ENCODE data around the gene CLHC1.

The CLHC1 gene

GRCh38 chr2:55159752-55160151, 72.3 kb downstream of the CLHC1 start:
- H3K4me3 ChIP-seq (ENCODE audit: low read length): no peak overlapping the region
- no peak for TF ChIP-seq CTCF (conservative IDR thresholded peaks at IDR 0.05; ENCODE audit: low read length)
- DNase-seq (ENCODE audit: low read depth): no peak

GRCh38 chr2:55159037-55159651, 72.9 kb downstream of the CLHC1 start:
- DNase-seq (ENCODE audit: low read depth): no peak
- no peak for TF ChIP-seq CTCF (conservative IDR thresholded peaks at IDR 0.05; ENCODE audit: low read length)
- H3K4me3 ChIP-seq (ENCODE audit: low read length): no peak overlapping the region

- H3K4me3 ChIP-seq (ENCODE audit: low read length): no peak overlapping the region
- no peak for TF ChIP-seq CTCF (conservative IDR thresholded peaks at IDR 0.05; ENCODE audit: low read length)
- DNase-seq (ENCODE audit: low read depth): no peak
Measured at GRCh38 chr2:55158111-55158814, 73.8 kb downstream of the CLHC1 start.

GRCh38 chr2:55157474-55157884, 74.6 kb downstream of the CLHC1 start:
- peak; percentile 58 for DNase-seq (ENCODE audit: low read depth)
- peak; percentile 27 for TF ChIP-seq CTCF (conservative IDR thresholded peaks at IDR 0.05; ENCODE audit: low read length)
- H3K4me3 ChIP-seq (ENCODE audit: low read length): no peak overlapping the region

- no peak for DNase-seq (ENCODE audit: low read depth)
Measured at GRCh38 chr2:55156984-55157383, 75.1 kb downstream of the CLHC1 start.

GRCh38 chr2:55156326-55156725, 75.8 kb downstream of the CLHC1 start:
- 0 out of 2 replicates have a peak overlapping the region, but pooled peaks have one; percentile 1 for H3K4me3 ChIP-seq (ENCODE audit: low read length)
- peak; percentile 85 for DNase-seq (ENCODE audit: low read depth)
- TF ChIP-seq CTCF (conservative IDR thresholded peaks at IDR 0.05; ENCODE audit: low read length): no peak

More at GRCh38 chr2:55156984-55157383, 75.1 kb downstream of the CLHC1 start:
- no peak for TF ChIP-seq CTCF (conservative IDR thresholded peaks at IDR 0.05; ENCODE audit: low read length)
- no peak overlapping the region for H3K4me3 ChIP-seq (ENCODE audit: low read length)

- no peak for TF ChIP-seq CTCF (conservative IDR thresholded peaks at IDR 0.05; ENCODE audit: low read length)
- 0 out of 2 replicates have a peak overlapping the region, but pooled peaks have one; percentile 1 for H3K4me3 ChIP-seq (ENCODE audit: low read length)
- peak; percentile 91 for DNase-seq (ENCODE audit: low read depth)
Measured at GRCh38 chr2:55155764-55156281, 76.3 kb downstream of the CLHC1 start.
